ENCODE measurements around the gene KRTAP4-6.

DNA sequence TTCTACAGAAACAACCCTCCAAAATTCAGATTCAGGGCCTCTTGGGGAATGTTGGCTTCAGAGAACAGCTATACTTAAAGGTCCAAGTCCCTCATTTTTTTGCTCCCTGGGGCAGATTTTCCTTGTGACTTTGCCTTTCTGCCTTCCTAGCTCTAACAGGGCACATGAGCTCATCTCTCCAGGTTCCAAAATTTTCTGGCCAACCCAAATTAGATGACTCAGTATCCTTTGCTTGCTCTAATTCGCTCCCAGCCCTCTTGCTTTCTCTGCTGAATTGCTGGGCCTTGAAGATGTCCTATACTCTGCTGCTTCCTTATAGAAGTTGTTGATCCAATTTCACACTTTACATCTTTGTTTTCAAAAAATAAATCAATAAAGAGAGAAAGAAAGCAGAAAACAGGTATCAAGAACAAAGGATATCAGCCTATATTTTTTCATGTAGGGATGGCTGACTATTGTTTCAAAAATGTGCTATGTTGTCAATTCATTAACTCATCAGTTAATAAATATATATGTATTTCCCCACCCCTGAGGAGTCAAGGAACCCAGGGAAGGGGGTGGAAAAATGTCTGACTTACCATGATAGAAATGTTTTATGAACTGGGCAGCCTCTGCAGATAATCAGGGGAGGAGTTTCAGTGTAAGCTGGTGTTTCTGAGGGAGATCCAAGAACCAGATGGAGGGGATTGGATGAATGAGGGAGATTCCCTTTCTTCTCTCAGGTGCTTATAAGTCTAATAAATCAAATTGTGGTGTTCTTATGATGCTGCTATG is 38.7 kb upstream of the KRTAP4-6 start:
- TF ChIP-seq POLR2AphosphoS5 (IDR thresholded peaks at IDR 0.05; ENCODE audit: borderline replicate concordance, low read depth, low read length): no peak
- no peak for TF ChIP-seq EZH2 (IDR thresholded peaks at IDR 0.05)
